HG02798 (cell line): ENCODE data around the gene PNMA3.
"Not testable (repeated sequence)": the region's sequence is repeated elsewhere in the genome, so short reads cannot be mapped to it uniquely, and the experiment has no call there.

ENCODE experiments used
- ATAC-seq: cut with Tn5 transposase; IDR thresholded peaks from one replicate; pipeline ENCODE4 v1.9.1; 2021; ENCODE audit warnings: mild to moderate bottlenecking; ENCODE audit not compliant: unreplicated experiment, poor library complexity

The PNMA3 gene, protein sequence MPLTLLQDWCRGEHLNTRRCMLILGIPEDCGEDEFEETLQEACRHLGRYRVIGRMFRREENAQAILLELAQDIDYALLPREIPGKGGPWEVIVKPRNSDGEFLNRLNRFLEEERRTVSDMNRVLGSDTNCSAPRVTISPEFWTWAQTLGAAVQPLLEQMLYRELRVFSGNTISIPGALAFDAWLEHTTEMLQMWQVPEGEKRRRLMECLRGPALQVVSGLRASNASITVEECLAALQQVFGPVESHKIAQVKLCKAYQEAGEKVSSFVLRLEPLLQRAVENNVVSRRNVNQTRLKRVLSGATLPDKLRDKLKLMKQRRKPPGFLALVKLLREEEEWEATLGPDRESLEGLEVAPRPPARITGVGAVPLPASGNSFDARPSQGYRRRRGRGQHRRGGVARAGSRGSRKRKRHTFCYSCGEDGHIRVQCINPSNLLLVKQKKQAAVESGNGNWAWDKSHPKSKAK

DNA sequence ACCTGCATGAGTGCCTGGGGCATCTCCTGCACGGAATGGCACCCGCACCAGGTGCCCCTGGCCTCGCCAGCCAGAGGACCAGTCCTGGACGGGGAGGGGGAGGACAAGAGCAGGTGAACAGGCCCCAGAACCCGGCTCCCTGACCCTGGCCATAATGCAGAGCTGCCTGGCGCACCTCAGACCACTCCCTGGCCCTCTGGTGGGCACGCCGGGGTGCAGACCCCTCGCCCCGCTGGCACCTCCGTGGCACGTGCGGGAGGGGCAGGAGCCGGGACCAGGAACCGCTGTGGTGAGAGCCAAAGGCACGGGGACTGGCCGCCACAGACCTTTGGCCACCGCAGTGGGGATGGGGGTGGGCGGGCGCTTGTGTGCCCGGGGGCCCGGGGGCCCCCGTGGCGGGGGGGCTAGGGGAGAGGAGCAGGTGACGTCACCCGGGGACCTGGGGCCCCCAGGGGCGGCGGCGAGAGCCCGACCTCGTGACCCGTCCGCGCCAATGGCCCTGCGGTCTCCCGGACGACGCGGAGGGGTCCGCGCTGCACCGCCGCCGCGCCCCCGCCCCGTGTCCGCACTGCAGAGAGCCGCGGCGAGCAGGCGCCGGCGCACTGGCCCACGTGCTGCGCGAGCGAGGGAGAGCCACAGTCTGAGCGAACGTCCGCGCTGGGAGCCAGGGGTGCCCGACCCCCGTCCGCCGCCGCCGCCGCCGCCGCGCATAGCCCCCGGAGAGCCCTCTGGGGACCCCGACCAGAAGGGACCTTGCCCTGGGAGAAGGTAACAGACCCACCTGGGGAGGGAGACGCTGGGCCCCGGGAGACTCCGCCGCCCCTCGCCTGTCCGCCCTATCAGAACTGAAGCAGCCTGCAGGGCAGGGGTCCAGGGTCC lies at the start of gene PNMA3:
TSS of gene PNMA3 (plus strand) at position 600 of the 879 bp plus-strand sequence. CDS start 586 bp downstream, outside the sequence.
- no peak for ATAC-seq

DNA sequence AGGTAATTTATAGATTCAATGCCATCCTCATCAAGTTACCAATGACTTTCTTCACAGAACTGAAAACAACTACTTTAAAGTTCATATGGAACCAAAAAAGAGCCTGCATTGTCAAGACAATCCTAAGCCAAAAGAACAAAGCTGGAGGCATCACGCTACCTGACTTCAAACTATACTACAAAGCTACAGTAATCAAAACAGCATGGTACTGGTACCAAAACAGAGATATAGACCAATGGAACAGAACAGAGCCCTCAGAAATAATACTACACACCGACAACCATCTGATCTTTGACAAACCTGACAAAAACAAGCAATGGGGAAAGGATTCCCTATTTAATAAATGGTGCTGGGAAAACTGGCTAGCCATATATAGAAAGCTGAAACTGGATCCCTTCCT lies 39.1 kb upstream of the PNMA3 start:
- not testable (repeated sequence) for ATAC-seq

DNA sequence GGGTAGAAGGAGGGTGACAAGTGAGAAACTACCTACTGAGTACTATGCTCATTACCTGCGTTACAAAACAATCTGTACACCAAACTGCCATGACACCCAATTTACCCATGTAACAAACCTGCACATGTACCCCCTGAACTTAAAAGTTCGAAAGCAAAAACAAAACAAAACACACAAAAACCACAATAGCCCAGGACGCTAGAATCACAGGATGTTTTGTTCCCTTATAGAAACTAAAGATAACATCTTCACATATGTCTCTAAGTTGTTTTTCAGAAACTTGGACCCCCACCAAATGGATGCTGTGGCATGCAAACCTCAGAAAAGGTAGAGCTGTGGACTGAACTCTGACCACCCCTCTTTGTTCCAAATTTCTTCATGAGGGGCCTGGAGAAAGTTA lies 37.1 kb upstream of the PNMA3 start:
- no peak for ATAC-seq

DNA sequence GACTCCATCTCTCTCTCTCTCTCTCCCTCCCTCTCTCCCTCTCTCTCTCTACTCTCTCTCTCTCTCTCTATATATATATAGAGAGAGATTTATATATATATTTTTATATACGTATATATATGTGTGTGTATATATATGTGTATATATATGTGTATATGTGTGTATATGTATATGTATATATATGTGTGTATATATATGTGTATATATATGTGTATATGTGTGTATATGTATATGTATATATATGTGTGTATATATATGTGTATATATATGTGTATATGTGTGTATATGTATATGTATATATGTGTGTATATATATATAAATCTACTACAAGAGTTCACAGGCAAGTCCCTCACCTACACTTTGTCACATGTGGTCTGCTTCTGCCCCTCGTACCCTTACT lies 29.8 kb upstream of the PNMA3 start:
- ATAC-seq = not testable (repeated sequence)

DNA sequence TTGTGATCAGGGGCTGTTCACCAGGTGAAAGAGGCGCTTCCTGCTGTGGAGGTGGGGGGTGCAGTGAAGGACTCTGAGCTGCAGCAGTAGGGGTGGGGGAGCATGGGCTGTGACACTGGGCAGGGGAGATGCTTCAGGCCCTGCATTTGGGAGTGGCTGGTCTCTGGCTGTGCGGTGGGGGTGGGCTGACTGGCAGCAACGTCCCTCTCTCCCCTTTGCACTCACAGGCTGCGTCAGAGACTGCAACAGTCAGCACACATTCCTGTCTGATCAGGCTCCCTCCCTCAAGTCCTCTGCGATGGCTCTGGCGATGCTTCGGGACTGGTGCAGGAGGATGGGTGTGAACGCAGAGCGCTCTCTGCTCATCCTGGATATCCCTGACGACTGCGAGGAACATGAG lies 27.8 kb upstream of the PNMA3 start:
- ATAC-seq = not testable (repeated sequence)

DNA sequence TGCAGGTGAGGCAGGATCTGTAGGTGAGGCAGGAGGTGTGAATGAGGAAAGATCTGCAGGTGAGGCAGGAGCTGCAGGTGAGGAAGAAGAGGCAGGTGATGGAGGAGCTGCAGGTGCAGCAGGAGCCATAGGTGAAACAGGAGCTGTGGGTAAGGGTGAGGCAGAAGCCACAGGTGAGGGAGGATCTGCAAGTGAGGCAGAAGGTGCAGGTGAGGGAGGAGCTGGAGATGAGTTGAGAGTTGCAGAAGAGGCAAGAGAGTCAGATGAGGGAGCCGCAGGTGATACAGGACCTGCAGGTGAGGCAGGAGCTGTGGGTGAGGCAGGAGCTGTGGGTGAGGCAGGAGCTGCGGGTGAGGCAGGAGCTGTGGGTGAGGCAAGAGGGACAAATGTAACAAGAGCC lies 27.1 kb upstream of the PNMA3 start:
- no peak for ATAC-seq

DNA sequence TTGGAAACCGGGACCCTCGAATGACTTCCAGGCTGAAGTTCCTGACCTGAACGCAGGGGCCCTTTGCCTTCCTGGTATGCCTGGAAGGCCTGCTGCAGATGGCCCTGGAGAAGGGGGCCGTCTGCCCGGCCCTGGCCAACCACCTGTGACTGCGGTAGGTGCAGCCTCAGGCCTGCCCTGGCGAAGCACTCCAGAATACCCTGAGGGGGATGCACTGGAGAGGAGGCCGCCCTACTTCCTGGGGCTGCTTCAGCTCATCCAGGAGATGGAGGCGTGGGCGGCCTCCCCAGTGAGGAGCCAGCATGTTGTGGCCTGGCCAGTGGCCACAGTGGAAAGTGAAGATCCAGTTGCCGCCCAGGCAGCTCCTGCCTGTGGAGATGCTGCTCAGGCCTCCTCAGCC lies 26.4 kb upstream of the PNMA3 start:
- ATAC-seq = no peak

DNA sequence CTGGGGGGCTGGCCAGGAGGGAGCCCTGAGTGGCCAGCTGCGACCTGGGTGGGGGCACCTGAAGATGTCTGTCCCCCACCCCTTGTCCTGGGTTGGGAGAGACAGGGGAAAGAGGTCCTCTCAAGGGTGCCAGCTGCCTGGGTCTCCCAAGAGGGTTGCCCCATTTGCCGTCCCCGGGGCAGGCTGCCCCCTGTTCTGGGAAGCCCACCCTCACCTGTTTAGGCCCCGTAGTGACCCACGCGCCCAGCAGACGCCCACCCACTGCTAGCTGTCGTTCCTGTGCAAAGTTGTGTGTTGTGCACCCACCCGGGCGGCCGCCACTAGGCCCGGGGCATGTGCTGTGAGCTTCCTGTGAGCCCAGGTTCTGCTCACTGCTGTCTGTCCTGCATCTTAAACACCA lies 25.5 kb upstream of the PNMA3 start:
- no peak for ATAC-seq

DNA sequence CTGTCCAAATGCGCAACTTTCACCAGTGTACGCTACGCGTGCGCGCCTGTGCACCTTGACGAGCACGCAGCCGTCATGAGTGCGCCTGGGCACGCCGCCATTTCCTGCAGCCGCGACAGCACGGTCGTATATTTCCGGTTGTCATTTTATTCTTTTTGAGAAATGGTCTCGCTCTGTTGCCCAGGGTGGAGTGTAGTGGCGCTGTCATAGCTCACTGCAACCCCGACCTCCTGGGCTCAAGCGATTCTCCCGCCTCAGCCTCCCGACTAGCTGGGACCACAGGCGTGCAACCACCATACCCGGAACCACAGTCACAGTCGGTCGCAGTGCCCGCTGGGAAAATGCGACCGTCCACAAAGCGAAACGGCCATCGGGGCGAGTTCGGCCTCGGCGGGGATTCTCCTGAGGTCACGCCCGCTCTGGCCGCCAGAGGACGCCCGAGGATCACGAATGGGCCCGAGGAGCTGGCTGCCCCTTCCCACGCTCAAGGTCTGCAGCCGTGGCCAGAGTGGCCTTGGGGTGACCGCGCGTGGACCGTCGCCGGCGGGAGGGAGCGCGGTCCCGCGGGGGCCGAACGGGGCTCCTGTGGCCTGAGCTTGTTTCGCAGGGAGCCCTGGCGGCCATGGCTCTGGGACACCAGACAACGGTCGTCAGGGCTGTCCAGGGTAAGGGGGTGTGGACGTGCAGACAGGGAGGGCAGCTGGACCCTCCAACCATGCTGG lies 23.7 kb upstream of the PNMA3 start:
- ATAC-seq = peak; percentile 83

DNA sequence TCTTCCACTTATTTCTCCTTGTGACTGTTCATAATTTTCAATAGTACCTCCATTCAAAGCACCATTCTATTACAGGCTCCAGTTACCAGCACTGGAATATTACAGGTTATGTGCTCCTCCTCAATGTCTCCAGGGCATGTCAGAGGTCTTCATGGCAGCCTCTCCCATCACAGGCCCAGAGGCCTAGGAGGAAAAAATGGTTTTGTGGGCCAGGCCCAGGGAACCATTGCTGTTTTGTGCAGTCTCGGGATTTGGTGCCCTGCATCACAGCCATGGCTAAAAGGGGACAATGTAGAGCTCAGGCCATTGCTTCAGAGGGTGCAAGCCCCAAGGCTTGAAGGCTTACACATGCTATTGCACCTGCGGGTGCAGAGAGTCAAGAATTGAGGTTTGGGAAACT lies 7.2 kb upstream of the PNMA3 start:
- ATAC-seq = no peak

DNA sequence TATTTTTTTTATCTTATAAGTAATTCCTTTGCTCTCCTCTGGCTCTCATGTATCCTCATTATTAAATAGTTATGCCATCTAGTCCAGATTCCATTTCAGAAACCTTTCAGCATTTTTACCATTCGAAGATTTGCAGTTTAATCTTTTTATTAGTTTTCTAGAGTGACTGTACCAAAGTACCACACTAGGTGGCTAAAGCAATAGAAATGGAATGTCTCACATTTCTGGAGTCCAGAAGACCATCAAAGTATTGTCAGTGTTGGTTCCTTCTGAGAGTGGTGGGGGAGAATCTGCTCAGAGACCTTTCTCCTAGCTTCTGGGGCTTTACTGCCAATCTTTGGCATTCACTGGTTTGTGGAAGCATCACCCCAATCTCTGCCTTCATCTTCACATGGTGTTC lies 3.7 kb upstream of the PNMA3 start:
- ATAC-seq = no peak

DNA sequence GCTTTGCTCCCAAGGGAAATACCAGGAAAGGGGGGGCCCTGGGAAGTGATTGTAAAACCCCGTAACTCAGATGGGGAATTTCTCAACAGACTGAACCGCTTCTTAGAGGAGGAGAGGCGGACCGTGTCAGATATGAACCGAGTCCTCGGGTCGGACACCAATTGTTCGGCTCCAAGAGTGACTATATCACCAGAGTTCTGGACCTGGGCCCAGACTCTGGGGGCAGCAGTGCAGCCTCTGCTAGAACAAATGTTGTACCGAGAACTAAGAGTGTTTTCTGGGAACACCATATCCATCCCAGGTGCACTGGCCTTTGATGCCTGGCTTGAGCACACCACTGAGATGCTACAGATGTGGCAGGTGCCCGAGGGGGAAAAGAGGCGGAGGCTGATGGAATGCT lies 1.0 kb downstream of the PNMA3 start:
- no peak for ATAC-seq

DNA sequence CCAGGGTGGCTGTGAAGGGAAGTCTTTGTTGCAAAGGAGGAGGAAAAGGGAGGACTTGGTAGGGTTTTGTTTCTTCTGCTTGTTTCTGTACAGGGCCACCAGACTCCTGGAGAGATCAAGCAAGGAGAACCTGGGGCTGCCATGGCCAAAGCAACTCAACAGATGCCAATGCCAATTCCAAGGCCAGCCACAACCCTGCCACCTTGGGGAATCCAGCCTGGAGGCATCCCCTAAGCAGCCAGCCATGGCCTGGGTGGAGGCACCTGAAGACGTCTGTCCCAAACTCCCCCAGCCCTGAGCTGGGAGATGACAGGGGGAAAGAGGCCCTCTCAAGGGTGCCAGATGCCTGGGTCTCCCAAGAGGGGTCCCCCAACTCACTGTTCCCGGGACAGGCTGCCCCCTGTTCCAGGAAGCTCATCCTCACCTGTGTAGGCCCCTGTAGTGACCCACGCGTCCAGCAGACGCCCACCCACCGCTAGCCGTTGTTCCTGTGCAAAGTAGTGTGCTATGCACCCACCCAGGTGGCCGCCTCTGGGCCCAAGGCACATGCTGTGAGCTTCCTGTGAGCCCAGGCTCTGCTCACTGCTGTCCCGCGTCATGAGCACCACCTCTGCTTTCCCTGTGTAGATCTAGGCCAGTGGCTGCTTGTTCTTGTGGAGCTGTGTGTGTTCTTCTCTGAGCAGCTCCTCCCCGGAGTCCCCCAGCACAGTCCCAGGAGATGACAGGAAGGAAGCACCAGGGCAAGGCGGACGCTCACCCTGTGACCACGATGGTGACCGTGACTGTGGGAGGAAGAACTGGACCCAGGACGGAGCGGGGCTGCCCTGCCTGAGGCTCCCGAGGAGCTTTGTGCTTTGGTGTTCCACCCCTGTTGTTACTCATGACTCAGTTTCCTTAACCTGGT lies 3.2 kb downstream of the PNMA3 start:
- ATAC-seq = no peak

DNA sequence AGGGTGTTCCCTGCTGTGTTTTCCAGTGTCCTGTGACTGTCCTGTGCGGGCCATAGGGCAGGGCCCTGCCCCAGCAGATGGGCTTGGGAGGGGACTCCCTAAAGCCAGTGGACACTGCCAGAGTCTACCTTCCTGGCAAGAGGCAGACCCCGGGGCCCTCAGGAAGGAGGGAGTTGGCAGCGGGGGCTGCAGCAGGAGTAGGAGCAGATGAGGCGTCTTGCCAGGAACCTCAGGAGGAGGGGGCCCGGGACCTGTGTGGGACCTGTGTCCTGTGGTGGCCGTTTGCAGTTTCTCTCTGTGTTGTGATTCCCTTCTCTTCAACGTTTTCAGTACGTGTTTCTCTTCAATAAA lies 3.8 kb downstream of the PNMA3 start:
- no peak for ATAC-seq

DNA sequence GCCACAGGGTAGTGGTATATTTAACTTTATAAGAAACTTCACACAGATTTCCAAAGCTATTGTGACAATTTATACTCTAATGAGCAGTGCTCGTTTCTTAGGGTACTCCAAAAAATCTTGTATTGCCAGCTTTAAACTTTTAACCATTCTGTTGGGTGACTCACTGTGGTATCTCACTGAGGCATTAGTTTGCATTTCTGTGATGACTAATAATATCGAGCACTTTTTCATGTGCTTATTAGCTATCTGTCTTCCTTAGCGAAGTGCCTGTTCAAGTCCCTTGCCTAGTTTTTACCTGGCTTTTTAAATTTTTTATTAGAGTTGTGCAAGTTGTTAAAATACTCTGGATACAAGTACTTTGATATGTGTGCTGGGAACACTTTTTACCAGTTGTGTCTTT lies 5.5 kb downstream of the PNMA3 start:
- no peak for ATAC-seq

DNA sequence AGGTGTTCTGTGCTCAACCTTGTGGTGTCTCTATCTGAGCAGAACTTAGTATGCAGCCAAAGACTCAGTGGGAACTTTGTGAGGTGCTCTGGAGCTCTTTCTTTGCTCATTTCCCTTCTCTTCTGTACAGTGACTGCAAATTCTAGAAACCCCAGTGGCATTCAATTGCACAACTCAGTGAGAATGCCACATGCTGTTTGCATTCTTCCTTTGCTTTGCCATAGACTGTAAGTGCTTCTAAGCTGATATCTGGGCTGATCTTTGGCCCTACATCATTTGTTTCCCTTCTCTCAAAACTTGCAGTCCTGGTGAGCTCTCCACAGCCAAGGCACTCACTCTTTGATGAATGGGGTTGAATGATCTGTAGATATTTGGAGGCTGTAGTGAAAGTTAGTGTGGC lies 7.0 kb downstream of the PNMA3 start:
- ATAC-seq = no peak

DNA sequence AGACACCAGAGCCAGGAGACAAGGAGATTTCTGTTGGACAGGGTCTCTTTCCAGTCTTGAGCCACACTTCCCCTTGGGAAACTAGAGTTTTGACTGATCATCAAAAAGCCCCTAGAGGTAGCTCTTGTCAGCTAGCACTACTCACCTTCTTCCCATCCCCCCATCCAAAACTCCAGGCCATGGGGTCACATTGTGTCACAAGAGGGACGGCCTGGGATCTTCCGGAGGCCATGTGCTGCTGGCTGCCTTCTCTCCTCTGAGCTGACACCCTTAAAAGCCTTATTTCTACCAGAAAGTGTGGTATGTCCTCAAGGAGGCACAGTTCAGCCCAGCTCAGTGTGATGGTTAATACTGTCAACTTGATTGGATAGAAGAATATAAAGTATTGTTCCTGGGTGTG lies 7.8 kb downstream of the PNMA3 start:
- no peak for ATAC-seq

DNA sequence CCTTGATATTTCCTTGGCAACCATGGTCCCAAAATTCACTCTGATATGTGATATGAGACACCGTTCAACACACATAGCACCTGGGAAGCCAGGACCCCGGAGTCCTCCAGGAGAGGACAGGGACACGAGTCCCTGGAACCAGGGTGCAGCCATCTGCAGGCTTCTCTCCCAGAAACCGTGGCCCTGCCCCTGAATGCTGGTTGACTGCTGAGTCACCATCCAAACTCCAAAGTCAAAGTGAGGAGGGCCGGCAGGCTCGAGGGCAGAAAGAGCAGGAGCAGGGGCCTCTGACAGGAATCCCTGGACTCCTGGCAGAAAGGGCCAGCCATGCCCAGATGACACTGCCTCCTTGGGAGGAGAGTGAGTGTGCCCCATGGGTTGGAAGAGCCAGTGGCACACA lies 9.1 kb downstream of the PNMA3 start:
- ATAC-seq = no peak

DNA sequence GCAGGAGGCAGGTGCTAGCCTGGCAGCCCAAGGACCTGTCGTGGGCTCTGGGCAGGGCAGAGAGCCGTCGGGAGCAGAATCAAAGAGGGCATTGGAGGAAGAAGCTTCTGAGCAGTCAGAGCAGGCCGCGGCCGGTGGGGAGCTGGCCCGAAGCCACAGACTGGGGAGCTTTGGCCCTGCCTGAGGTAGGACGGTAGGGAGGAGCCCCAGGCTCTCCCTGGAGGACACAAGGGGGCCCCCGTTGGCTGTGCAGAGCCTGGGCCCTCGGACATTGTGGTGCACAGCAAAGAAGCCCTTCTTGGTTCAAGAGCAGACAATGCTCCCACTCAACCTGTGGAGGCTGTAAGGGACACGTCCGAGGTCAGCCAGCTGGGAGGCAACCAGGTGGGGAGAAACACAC lies 10.1 kb downstream of the PNMA3 start:
- not testable (repeated sequence) for ATAC-seq
